Muscle of leg (tissue), 11 donors: ENCODE results near the gene SLX9. TPM values are rescaled to one million over a fixed set of nuclear protein-coding genes. Genes with fewer than 3 reads are reported as not detected.

ENCODE experiments used
- DNase-seq: peaks from one replicate; pipeline ENCODE4 v3.0.0; 2013
- H3K27ac ChIP-seq: one replicate; pipeline ENCODE4 v1.5.1; 2013; ENCODE audit warnings: mild to moderate bottlenecking, low read length, control low read depth
- H3K27me3 ChIP-seq: one replicate; pipeline ENCODE4 v1.6.1; 2013; ENCODE audit warnings: low read length; ENCODE audit not compliant: control insufficient read depth, insufficient read depth
- H3K36me3 ChIP-seq: one replicate; pipeline ENCODE4 v1.6.1; 2013; ENCODE audit warnings: low read length; ENCODE audit not compliant: control insufficient read depth, insufficient read depth
- H3K4me1 ChIP-seq: one replicate; pipeline ENCODE4 v1.6.1; 2013; ENCODE audit warnings: low read length; ENCODE audit not compliant: control insufficient read depth, insufficient read depth
- H3K4me3 ChIP-seq: one replicate; pipeline ENCODE4 v1.5.1; 2013; ENCODE audit warnings: low read length, control low read depth
- H3K9me3 ChIP-seq: replicated peaks from 2 replicates; pipeline ENCODE4 v1.6.1; 2013; ENCODE audit warnings: low read depth, low read length; ENCODE audit not compliant: control insufficient read depth
- WGBS: methylation state at CpG from one replicate; pipeline ENCODE4 v1.1.5; 2013; ENCODE audit warnings: missing lambda C conversion rate; ENCODE audit not compliant: insufficient coverage; 5-methylcytosine and 5-hydroxymethylcytosine counted together
- polyA plus RNA-seq, 8 donors: library from polyadenylated mRNA; unstranded; fragments of 120-200 nt; gene quantifications; one replicate each; pipeline versions ENCODE4 v1.2.1 to v1.2.3, GENCODE V29; 2013; ENCODE audit warnings: inconsistent platforms in 1 of 8, low replicate concordance in 1 of 8; ENCODE audit not compliant: insufficient read length in 8 of 8, insufficient read depth in 1 of 8
- total RNA-seq: library from RNA; stranded (reverse); fragments of 120-200 nt; gene quantifications from one replicate; pipeline ENCODE4 v1.2.4, GENCODE V29; 2013

SLX9 gene
- total and polyA plus RNA-seq, 9 donors: 16.0 to 27.5 (median 21.2) TPM

- no peak overlapping the region for H3K27ac ChIP-seq
- 69% methylated on average over 18 of the region's 20 CpGs for WGBS
- peaks cover 58% of the 10 kb centered on the region for H3K4me1 ChIP-seq
Measured at GRCh38 chr21:44979687-44980561, 40.1 kb downstream of the SLX9 start.

GRCh38 chr21:44980562-44981489 lies 41.0 kb downstream of the SLX9 start:
- Histone ChIP-seq H3K27ac (no peak overlapping the region), H3K9me3 (no peaks in the 10 kb centered on the region), H3K27me3 (no peaks in the 10 kb centered on the region), H3K36me3 (peaks cover 12% of the 10 kb centered on the region), H3K4me3 (no peak overlapping the region), H3K4me1 (peaks cover 65% of the 10 kb centered on the region)
- DNase-seq: no peak
- 63% methylated on average over 29 of the region's 38 CpGs for WGBS

More at GRCh38 chr21:44979687-44980561, 40.1 kb downstream of the SLX9 start:
- DNase-seq: no peak
- no peaks in the 10 kb centered on the region for H3K9me3 ChIP-seq
- H3K27me3 ChIP-seq: no peaks in the 10 kb centered on the region
- peaks cover 21% of the 10 kb centered on the region for H3K36me3 ChIP-seq
- no peak overlapping the region for H3K4me3 ChIP-seq

DNA sequence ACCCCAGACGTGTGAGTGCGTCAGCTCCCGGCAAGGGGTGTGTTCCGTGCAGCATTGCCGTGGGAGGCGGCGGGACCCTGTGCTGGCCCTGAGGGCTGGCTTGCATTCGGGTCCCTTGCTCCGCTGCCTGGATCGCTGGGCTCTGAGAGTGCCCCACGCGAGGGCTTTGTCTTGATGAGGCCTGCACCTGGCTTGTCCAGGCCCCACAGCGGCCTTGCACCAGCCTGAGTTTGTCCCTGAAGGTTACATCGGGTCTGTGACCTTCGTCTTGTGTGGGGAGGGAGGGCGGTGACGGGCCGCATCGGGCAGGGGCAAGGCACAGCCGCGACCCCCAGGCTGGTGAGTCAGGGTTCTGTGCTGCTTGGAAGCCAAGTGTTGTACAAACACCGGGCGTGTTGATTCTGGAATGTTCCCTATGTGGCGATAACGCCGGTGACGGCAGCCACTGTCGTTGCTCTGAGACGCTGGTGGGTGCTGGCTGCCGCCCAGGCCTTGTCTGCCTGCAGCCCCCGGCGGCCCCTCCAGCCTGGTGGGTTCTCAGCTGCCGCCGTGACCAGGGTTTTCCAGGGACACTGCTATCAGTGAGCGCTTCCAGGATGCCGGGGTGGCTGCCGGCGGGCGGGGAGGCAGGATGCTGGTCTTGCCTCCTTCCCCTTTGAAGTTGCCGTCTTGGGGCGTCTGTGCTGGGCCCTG lies 42.9 kb downstream of the SLX9 start:
- H3K9me3 ChIP-seq: no peaks in the 10 kb centered on the region
- H3K36me3 ChIP-seq: peaks cover 7% of the 10 kb centered on the region
- 57% methylated on average over 38 of the region's 41 CpGs for WGBS
- peaks cover 66% of the 10 kb centered on the region for H3K4me1 ChIP-seq
- no peaks in the 10 kb centered on the region for H3K27me3 ChIP-seq
- H3K27ac ChIP-seq: peak overlapping the region; percentile 65
- H3K4me3 ChIP-seq: no peak overlapping the region
- DNase-seq: peak; percentile 62

DNA sequence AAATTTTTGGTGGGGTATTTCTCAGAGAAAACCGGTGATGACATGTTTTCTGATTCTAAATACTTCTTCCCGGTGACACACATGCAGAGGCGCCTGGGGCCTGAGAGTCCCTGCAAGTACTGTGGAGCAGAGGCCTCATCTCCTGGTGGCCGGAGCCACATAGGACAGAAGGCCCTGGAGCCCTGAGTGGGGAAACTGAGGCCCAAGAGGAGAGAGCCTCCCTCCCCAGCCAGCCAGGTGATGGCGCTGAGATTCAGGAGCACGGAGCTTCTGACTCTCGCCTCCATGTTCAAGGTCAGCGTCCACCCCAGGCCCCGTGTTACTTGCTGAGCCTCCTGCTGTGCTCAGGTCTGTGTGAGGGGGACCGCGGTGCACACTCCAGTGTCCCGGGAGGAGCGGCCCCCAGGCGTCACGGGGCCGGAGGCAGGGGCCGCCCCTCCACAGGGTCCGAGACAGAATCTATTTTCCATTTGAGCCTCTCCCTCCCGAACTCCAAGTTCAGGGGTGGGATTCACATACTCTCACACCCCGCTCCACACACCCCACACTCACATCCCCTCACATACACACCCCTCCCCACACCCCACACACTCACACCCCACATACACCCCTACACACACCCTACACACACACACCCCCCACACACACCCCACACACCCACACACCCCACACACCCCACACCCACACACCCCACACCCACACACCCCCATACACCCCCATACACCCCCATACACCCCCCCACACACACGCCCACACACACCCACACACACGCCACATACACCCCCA lies 43.8 kb downstream of the SLX9 start:
- Histone ChIP-seq H3K4me1 (peaks cover 72% of the 10 kb centered on the region), H3K27ac (peak overlapping the region; percentile 35), H3K36me3 (peaks cover 7% of the 10 kb centered on the region), H3K27me3 (peaks cover 3% of the 10 kb centered on the region), H3K9me3 (no peaks in the 10 kb centered on the region), H3K4me3 (no peak overlapping the region)
- 90% methylated on average over 16 of the region's 22 CpGs for WGBS
- DNase-seq: no peak

DNA sequence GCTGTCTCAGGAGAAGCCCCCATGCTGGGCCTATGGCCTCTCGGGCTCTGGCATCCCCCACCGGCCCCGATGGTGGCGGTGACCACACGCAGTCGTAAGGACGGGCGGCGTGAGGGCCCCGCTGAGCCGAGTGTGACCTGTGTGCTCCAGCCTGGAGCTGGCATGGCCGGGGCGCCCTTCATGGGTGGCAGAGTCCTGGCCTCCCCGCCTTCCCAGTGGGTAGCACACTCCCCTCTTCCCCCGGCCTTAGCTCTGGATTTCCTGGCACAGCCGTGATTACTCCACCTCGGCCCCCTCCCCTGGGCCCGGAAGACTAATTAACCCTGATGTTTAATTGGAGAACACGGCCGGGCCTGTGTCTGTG lies 44.6 kb downstream of the SLX9 start:
- H3K4me3 ChIP-seq: no peak overlapping the region
- DNase-seq: no peak
- no peaks in the 10 kb centered on the region for H3K9me3 ChIP-seq
- no peak overlapping the region for H3K27ac ChIP-seq
- H3K36me3 ChIP-seq: peaks cover 6% of the 10 kb centered on the region
- H3K27me3 ChIP-seq: peaks cover 3% of the 10 kb centered on the region
- H3K4me1 ChIP-seq: peaks cover 79% of the 10 kb centered on the region
- WGBS: 62% methylated on average over 15 of the region's 20 CpGs

GRCh38 chr21:44984792-44985440 lies 45.1 kb downstream of the SLX9 start:
- Histone ChIP-seq H3K36me3 (peaks cover 1% of the 10 kb centered on the region), H3K27me3 (peaks cover 3% of the 10 kb centered on the region), H3K4me1 (peaks cover 79% of the 10 kb centered on the region), H3K4me3 (no peak overlapping the region), H3K27ac (no peak overlapping the region), H3K9me3 (no peaks in the 10 kb centered on the region)
- WGBS: 42% methylated on average over 16 of the region's 26 CpGs
- DNase-seq: no peak

- H3K27ac ChIP-seq: no peak overlapping the region
- no peak for DNase-seq
Measured at GRCh38 chr21:44985441-44986401, 45.9 kb downstream of the SLX9 start.

GRCh38 chr21:44986471-44987291 lies 46.9 kb downstream of the SLX9 start:
- Histone ChIP-seq H3K36me3 (no peaks in the 10 kb centered on the region), H3K27me3 (peaks cover 3% of the 10 kb centered on the region), H3K4me1 (peaks cover 84% of the 10 kb centered on the region), H3K4me3 (no peak overlapping the region), H3K9me3 (no peaks in the 10 kb centered on the region), H3K27ac (peak overlapping the region; percentile 29)
- DNase-seq: peak; percentile 64
- 67% methylated on average over 21 of the region's 23 CpGs for WGBS

More at GRCh38 chr21:44985441-44986401, 45.9 kb downstream of the SLX9 start:
- H3K4me1 ChIP-seq: peaks cover 80% of the 10 kb centered on the region
- no peak overlapping the region for H3K4me3 ChIP-seq
- H3K9me3 ChIP-seq: no peaks in the 10 kb centered on the region
- peaks cover 3% of the 10 kb centered on the region for H3K27me3 ChIP-seq
- H3K36me3 ChIP-seq: no peaks in the 10 kb centered on the region
- WGBS: 65% methylated on average over 18 of the region's 26 CpGs
